K562 (cell line): ENCODE results near the gene TPM4. TPM values are rescaled to one million over a fixed set of nuclear protein-coding genes. Genes with fewer than 3 reads are reported as not detected.

Experiments used
- EZH2 ChIP-seq: IDR thresholded peaks from 2 replicates; pipeline ENCODE4 v1.6.1; 2012; ENCODE audit warnings: low read depth, mild to moderate bottlenecking, inconsistent platforms, low read length, borderline replicate concordance
- HNRNPUL1 ChIP-seq: fragments of 200-400 bp; formaldehyde crosslinking; IDR thresholded peaks from 2 replicates; pipeline ENCODE4 v1.6.1; 2017; ENCODE audit warnings: low read length
- KDM4B ChIP-seq, 2 experiments: fragments of 450-650 bp in 1 of 2; sonication (generic) in 1 of 2; IDR thresholded peaks; 2 replicates each; pipeline ENCODE4 v1.6.1; 2016 to 2017; ENCODE audit warnings: borderline replicate concordance in 2 of 2, antibody characterized with exemption in 1 of 2, low read depth in 1 of 2, mild to moderate bottlenecking in 1 of 2
- KLF10 ChIP-seq: fragments of 250-450 bp; sonication (Bioruptor Pico); IDR thresholded peaks from 2 replicates; pipeline ENCODE4 v1.6.1; 2021; ENCODE audit warnings: matching md5 sums
- KLF6 ChIP-seq: fragments of 250-450 bp; sonication (Bioruptor Pico); IDR thresholded peaks from 2 replicates; pipeline ENCODE4 v1.4.0; 2020; ENCODE audit warnings: mild to moderate bottlenecking, moderate library complexity, borderline replicate concordance
- NR2F6 ChIP-seq: fragments of 450-650 bp; formaldehyde crosslinking; IDR thresholded peaks from 2 replicates; pipeline ENCODE4 v1.4.0; 2020; ENCODE audit warnings: mild to moderate bottlenecking
- PHF8 ChIP-seq: fragments of 200-600 bp; sonication (generic); IDR thresholded peaks from 2 replicates; pipeline ENCODE4 v1.6.1; 2012; ENCODE audit warnings: mixed run types, mild to moderate bottlenecking, inconsistent platforms, low read length, moderate library complexity, borderline replicate concordance
- RHOXF2B ChIP-seq: fragments of 250-450 bp; sonication (Bioruptor Pico); conservative IDR thresholded peaks from 2 replicates; pipeline ENCODE4 v1.5.1; 2021
- SAFB2 ChIP-seq: fragments of 200-400 bp; formaldehyde crosslinking; IDR thresholded peaks from 2 replicates; pipeline ENCODE4 v1.6.1; 2018; ENCODE audit warnings: borderline replicate concordance, low read length, low read depth, moderate library complexity; ENCODE audit not compliant: severe bottlenecking
- SIN3A ChIP-seq, 2 experiments: fragments of 150-350 bp in 1 of 2; IDR thresholded peaks; 2 replicates each; pipeline ENCODE4 v1.6.1; 2011 to 2016; ENCODE audit warnings: borderline replicate concordance in 2 of 2, low read depth in 2 of 2, low read length in 2 of 2, mild to moderate bottlenecking in 2 of 2, moderate library complexity in 2 of 2; ENCODE audit not compliant: control insufficient read depth in 1 of 2
- TBP ChIP-seq: optimal IDR thresholded peaks from 2 replicates; pipeline ENCODE3; 2011; ENCODE audit warnings: low read depth, low read length, improper control_type of control experiment
- TOE1 ChIP-seq, 2 experiments: fragments of 450-650 bp in 1 of 2; sonication (generic) in 1 of 2; formaldehyde crosslinking in 1 of 2; IDR thresholded peaks; 2 replicates each; pipeline versions ENCODE4 v1.7.1 to v1.8.0; 2016 to 2022; ENCODE audit warnings: borderline replicate concordance in 2 of 2, mild to moderate bottlenecking in 2 of 2, antibody characterized with exemption in 1 of 2, inconsistent platforms in 1 of 2, low read depth in 1 of 2, missing genetic modification reagents in 1 of 2, moderate library complexity in 1 of 2
- ZC3H8 ChIP-seq: fragments of 450-650 bp; IDR thresholded peaks from 2 replicates; pipeline ENCODE4 v1.6.1; 2017
- ZNF143 ChIP-seq: sonication (generic); formaldehyde crosslinking; IDR thresholded peaks from 2 replicates; pipeline ENCODE4 v1.9.0; 2022; ENCODE audit warnings: mild to moderate bottlenecking, missing genetic modification reagents
- ZNF224 ChIP-seq: sonication (generic); formaldehyde crosslinking; IDR thresholded peaks from 2 replicates; pipeline ENCODE4 v1.8.0; 2022; ENCODE audit warnings: mild to moderate bottlenecking, missing genetic modification reagents
- ZNF23 ChIP-seq: fragments of 250-450 bp; sonication (Bioruptor Pico); IDR thresholded peaks from 2 replicates; pipeline ENCODE4 v1.4.0; 2020; ENCODE audit warnings: mild to moderate bottlenecking
- ZNF354B ChIP-seq: fragments of 250-450 bp; sonication (Bioruptor Pico); IDR thresholded peaks from 2 replicates; pipeline ENCODE4 v1.4.0; 2020
- ZNF717 ChIP-seq: fragments of 250-450 bp; sonication (Bioruptor Pico); IDR thresholded peaks from 2 replicates; pipeline ENCODE4 v1.5.0; 2021
- polyA plus RNA-seq, 8 experiments: library from polyadenylated mRNA; depleted of rRNA in 4 of 8; stranded (reverse) in 5 of 8; unstranded in 3 of 8; fragments of >200 nt; fragmentation: Nextera tagmentation in 2 of 8; fragmentation: Illumina TruSeq in 1 of 8; extraction: Ambion mirVana in 2 of 8; extraction: Trizol in 1 of 8; gene quantifications; 2 replicates each; pipeline versions ENCODE4 v1.2.1 to v1.2.3, GENCODE V29; 2011 to 2014; ENCODE audit warnings: inconsistent platforms in 1 of 8, missing spikeins in 1 of 8
- total RNA-seq, 7 experiments: library from RNA; depleted of rRNA in 6 of 7; stranded (reverse); fragments of >200 nt in 6 of 7; fragmentation: Illumina TruSeq in 2 of 7; extraction: Trizol in 2 of 7; gene quantifications; 2 replicates each; pipeline versions ENCODE4 v1.2.1 to v1.2.3, GENCODE V29; 2011 to 2021; ENCODE audit warnings: low replicate concordance in 1 of 7
- TF ChIP-seq, protein P1 (sequence below): fragments of 450-650 bp; IDR thresholded peaks from 2 replicates; pipeline ENCODE4 v1.6.1; 2016; ENCODE audit warnings: mild to moderate bottlenecking
- TF ChIP-seq, protein P2 (sequence below): fragments of 250-450 bp; sonication (Bioruptor Pico); IDR thresholded peaks from 2 replicates; pipeline ENCODE4 v1.4.0; 2020; ENCODE audit warnings: mild to moderate bottlenecking

TPM4 gene
- total and polyA plus RNA-seq, 9 of the 15 experiments (the other 6 are each of a cell fraction or from before 2014, with no cell fraction given), result 28.1 to 111 (median 77.4) TPM

DNA sequence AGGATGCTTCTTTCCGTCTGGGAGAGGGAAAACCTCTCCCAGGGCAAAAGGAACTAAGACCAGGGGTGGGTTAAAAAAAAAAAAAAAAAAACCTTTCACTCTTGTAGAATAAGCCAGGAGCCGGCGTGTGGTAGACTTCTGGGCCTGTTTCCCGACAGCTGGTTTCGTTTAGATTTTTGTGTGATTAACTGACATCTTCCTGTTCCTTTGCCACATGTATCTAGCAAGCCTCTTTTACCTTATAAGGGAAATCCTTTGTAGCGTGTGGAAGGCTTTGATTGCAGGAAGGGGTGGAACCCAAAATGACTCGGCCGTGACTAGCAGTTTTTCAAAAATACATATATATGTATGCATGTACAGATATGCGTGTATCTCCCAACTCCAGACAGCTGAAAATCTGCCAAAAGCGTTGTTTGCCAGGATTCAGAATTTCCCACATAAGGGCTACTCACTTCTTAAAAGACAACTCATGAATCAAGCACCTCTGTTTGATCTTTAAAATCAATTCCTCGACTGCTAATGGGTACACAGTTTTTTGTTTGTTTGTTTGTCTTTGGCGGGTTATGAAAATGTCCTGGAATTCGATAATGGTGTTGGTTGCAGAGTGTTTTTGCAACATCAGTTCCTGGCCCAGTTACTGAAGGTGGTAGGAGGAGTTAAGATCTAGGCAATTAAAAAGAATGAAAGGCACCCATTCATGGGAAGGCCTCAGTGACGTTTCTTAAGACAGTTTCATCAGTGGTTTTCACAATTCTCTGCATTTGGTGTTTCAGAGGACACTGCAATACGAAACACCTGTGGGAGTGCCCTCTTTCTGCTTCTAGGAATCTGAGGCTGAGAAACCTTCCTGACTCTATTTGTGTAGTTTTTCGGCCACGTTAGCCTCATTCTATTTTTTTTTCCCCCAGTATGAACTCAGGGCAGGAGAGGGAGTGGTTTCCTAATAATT, 2.7 kb downstream of the TPM4 start (continued):
- TF ChIP-seq NR2F6 (CRISPR knock-in tag) (no peak), ZNF224 (CRISPR knock-in tag) (no peak), KLF10 (CRISPR knock-in tag) (no peak), TOE1 (IDR thresholded peaks at IDR 0.05; ENCODE audit: borderline replicate concordance) (no peak), TOE1 (CRISPR knock-in tag; IDR thresholded peaks at IDR 0.05; ENCODE audit: borderline replicate concordance, low read depth) (no peak), SIN3A (IDR thresholded peaks at IDR 0.05; ENCODE audit: borderline replicate concordance in 2 of 2, control insufficient read depth in 1 of 2, low read depth in 2 of 2, low read length in 2 of 2) (no peak), KLF6 (CRISPR knock-in tag) (no peak), ZNF143 (CRISPR knock-in tag) (no peak), KDM4B (IDR thresholded peaks at IDR 0.05; ENCODE audit: borderline replicate concordance in 2 of 2, low read depth in 1 of 2) (no peak), RHOXF2B (CRISPR knock-in tag) (no peak), ZNF717 (CRISPR knock-in tag) (no peak), SAFB2 (no peak), EZH2 (no peak), ZNF354B (no peak), TBP (peak; percentile 22), PHF8 (no peak), ZNF23 (CRISPR knock-in tag) (no peak), HNRNPUL1 (no peak), ZC3H8 (no peak)
- TF ChIP-seq, protein P1, sequence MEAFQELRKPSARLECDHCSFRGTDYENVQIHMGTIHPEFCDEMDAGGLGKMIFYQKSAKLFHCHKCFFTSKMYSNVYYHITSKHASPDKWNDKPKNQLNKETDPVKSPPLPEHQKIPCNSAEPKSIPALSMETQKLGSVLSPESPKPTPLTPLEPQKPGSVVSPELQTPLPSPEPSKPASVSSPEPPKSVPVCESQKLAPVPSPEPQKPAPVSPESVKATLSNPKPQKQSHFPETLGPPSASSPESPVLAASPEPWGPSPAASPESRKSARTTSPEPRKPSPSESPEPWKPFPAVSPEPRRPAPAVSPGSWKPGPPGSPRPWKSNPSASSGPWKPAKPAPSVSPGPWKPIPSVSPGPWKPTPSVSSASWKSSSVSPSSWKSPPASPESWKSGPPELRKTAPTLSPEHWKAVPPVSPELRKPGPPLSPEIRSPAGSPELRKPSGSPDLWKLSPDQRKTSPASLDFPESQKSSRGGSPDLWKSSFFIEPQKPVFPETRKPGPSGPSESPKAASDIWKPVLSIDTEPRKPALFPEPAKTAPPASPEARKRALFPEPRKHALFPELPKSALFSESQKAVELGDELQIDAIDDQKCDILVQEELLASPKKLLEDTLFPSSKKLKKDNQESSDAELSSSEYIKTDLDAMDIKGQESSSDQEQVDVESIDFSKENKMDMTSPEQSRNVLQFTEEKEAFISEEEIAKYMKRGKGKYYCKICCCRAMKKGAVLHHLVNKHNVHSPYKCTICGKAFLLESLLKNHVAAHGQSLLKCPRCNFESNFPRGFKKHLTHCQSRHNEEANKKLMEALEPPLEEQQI, result no peak
- TF ChIP-seq, protein P2, sequence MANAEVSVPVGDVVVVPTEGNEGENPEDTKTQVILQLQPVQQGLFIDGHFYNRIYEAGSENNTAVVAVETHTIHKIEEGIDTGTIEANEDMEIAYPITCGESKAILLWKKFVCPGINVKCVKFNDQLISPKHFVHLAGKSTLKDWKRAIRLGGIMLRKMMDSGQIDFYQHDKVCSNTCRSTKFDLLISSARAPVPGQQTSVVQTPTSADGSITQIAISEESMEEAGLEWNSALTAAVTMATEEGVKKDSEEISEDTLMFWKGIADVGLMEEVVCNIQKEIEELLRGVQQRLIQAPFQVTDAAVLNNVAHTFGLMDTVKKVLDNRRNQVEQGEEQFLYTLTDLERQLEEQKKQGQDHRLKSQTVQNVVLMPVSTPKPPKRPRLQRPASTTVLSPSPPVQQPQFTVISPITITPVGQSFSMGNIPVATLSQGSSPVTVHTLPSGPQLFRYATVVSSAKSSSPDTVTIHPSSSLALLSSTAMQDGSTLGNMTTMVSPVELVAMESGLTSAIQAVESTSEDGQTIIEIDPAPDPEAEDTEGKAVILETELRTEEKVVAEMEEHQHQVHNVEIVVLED (CRISPR knock-in tag), result no peak
